Activated CD8-positive, alpha-beta T cell treated with anti-CD3 and anti-CD28 coated beads for 36 hours (primary cell): ENCODE data around the gene OR4N5. TPM values are rescaled to one million over a fixed set of nuclear protein-coding genes. Genes with fewer than 3 reads are reported as not detected.
"Not testable (repeated sequence)": the region's sequence is repeated elsewhere in the genome, so short reads cannot be mapped to it uniquely, and the experiment has no call there.

Experiments used
- ATAC-seq: fragments of 200-7000 bp; cut with Tn5 transposase; one replicate; pipeline ENCODE4 v1.10.0; 2021; ENCODE audit warnings: mild to moderate bottlenecking, moderate library complexity
- CTCF ChIA-PET: fragments of 350-600 bp; sonication (Branson Sonifier 250); formaldehyde crosslinking; loops from one replicate; lab custom pipeline; 2021; ENCODE audit warnings: antibody characterized with exemption; lab: Charles Lee
- POLR2A ChIA-PET: fragments of 350-600 bp; sonication (Branson Sonifier 250); formaldehyde crosslinking; loops from one replicate; lab custom pipeline; 2021; ENCODE audit warnings: antibody characterized with exemption; lab: Charles Lee
- DNase-seq: peaks from one replicate; pipeline ENCODE4 v3.0.0-alpha.2; 2020
- H3K27ac Mint-ChIP-seq: one replicate; pipeline ENCODE4 v1.8.0; 2021; ENCODE audit warnings: mild to moderate bottlenecking, mixed read lengths
- H3K27me3 Mint-ChIP-seq: one replicate; pipeline ENCODE4 v1.8.0; 2021; ENCODE audit warnings: mixed read lengths
- H3K36me3 Mint-ChIP-seq: one replicate; pipeline ENCODE4 v1.8.0; 2021; ENCODE audit warnings: low read depth, mixed read lengths
- H3K4me1 Mint-ChIP-seq: one replicate; pipeline ENCODE4 v1.8.0; 2021; ENCODE audit warnings: low read depth, mixed read lengths
- H3K4me3 Mint-ChIP-seq: one replicate; pipeline ENCODE4 v1.8.0; 2021; ENCODE audit warnings: mild to moderate bottlenecking, moderate library complexity, mixed read lengths
- H3K9me3 Mint-ChIP-seq: one replicate; pipeline ENCODE4 v1.8.0; 2021; ENCODE audit warnings: mixed read lengths
- CTCF ChIP-seq: fragments of 200-600 bp; IDR thresholded peaks from one replicate; pipeline ENCODE4 v1.8.0; 2022; ENCODE audit warnings: antibody characterized with exemption, mild to moderate bottlenecking
- intact Hi-C: fragments of 100-400 bp; cut with micrococcal nuclease; formaldehyde crosslinking; loops from one replicate; pipeline ENCODE4 v1.10.0; 2022
- total RNA-seq, 2 experiments: library from RNA; stranded (reverse); gene quantifications; one replicate each; pipeline ENCODE4 v1.2.3, GENCODE V29; 2021

Gene OR4N5
- not detected for total RNA-seq

- no peak for TF ChIP-seq CTCF
- ChIA-PET CTCF (no interaction called here), POLR2A (interaction anchor here (0.6 kb wide), 1 partner anchor 52 kb away, joined by 3 read pairs; the partner anchor contains the start of gene OR11G2)
These were observed at the start of gene OR4N5 for GRCh38 chr14:20138520-20138919. OR4N5 (plus strand) TSS chr14:20138820; CDS start chr14:20143736, 4,916 bp downstream.

DNA sequence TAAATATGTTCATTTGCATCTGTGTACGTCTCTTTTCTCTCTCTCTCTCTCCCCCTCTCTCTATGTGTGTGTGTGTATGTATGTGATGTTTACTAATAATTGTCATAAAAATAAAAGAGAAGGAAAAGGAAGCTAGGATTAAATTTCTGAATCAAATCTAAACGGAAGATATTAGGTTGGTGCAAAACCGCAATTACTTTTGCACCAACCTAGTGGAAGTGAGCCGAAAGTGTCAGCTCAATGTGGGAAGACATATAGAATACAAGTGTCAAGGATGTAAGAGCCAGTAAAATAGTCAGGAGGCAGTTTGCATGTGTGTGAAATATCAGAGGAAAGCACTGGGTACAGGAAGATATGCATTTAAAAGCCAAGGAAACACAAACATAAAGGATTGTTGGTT lies 46.6 kb upstream of the OR4N5 start:
- DNase-seq: no peak
- Mint-ChIP-seq H3K4me3 (no peak overlapping the region), H3K36me3 (no peaks in the 10 kb centered on the region), H3K27ac (no peak overlapping the region), H3K4me1 (no peaks in the 10 kb centered on the region), H3K9me3 (no peaks in the 10 kb centered on the region), H3K27me3 (no peaks in the 10 kb centered on the region)
- no peak for ATAC-seq
- POLR2A ChIA-PET: no interaction called here
- intact Hi-C loops: no loop called here
- CTCF ChIA-PET: no interaction called here
- TF ChIP-seq CTCF: no peak

More at GRCh38 chr14:20138520-20138919, at the start of gene OR4N5:
- ATAC-seq (no peak), DNase-seq (no peak)
- no peak within 1 kb of the TSS for H3K4me3 Mint-ChIP-seq
- intact Hi-C loops: no loop called here
- no peaks in the 10 kb centered on the region for H3K9me3 Mint-ChIP-seq
- peaks cover 20% of the 10 kb centered on the region for H3K27me3 Mint-ChIP-seq
- no peaks in the 10 kb centered on the region for H3K4me1 Mint-ChIP-seq
- no peak within 1 kb of the TSS for H3K27ac Mint-ChIP-seq
- H3K36me3 Mint-ChIP-seq: no peaks in the 10 kb centered on the region

DNA sequence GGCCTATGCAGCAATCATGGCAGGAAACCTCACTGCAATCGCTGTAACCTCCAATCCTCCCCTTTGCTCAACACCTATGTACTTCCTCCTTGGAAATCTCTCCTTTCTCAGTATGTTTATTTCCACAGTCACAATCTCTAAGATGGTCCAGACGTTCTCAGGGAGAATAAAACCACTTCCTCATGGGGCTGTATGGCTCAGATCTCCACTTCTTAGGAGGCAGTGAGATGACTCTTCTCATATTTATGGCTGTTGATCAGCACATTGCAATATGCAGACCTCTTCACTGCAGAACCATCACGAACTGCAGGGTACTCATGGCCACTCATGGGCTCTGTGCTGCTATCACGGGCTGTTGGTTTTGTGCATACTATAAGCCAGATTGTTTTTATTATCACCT lies 45.2 kb upstream of the OR4N5 start:
- Mint-ChIP-seq H3K27me3 (no peaks in the 10 kb centered on the region), H3K4me1 (no peaks in the 10 kb centered on the region), H3K4me3 (no peak overlapping the region), H3K9me3 (no peaks in the 10 kb centered on the region), H3K27ac (no peak overlapping the region), H3K36me3 (no peaks in the 10 kb centered on the region)
- ATAC-seq: no peak
- POLR2A ChIA-PET: no interaction called here
- CTCF ChIA-PET: no interaction called here
- intact Hi-C loops: no loop called here
- DNase-seq: no peak
- TF ChIP-seq CTCF: no peak

DNA sequence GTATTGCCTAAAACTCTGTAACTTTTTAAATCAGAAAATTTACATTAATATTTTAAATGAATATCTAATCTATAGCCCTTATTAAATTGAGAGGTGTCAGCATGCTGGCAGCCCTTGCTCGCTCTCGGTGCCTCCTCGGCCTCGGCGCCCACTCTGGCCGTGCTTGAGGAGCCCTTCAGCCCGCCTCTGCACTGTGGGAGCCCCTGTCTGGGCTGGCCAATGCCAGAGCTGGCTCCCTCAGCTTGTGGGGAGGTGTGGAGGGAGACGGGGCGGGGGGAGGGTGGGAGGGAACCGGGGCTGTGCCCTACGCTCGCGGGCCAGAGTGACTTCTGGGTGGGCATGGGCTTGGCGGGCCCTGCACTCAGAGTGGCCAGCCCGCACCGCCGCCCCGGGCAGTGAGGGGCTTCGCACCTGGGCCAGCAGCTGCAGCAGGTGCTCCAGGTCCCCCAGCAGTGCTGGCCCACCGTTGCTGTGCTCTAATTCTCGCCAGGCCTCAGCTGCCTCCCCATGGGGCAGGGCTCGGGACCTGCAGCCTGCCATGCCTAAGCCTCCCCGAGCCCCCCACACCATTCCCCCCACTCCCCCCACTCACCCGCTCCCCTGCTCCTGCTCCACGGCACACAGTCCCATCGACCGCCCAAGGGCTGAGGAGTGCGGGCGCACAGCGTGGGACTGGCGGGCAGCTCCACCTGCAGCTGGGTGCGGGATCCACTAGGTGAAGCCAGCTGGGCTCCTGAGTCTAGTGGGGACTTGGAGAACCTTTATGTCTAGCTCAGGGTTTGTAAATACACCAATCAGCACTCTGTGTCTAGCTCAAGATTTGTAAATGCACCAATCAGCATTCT lies 39.5 kb upstream of the OR4N5 start:
- intact Hi-C loops, H3K4me1 Mint-ChIP-seq, H3K36me3 Mint-ChIP-seq, H3K27me3 Mint-ChIP-seq, DNase-seq, H3K9me3 Mint-ChIP-seq, POLR2A ChIA-PET, H3K27ac Mint-ChIP-seq, ATAC-seq, H3K4me3 Mint-ChIP-seq, CTCF ChIA-PET: not testable (repeated sequence)

- Mint-ChIP-seq H3K4me1 (no peaks in the 10 kb centered on the region), H3K36me3 (no peaks in the 10 kb centered on the region), H3K4me3 (no peak within 1 kb of the TSS), H3K27me3 (no peaks in the 10 kb centered on the region), H3K9me3 (no peaks in the 10 kb centered on the region), H3K27ac (no peak within 1 kb of the TSS)
- intact Hi-C loops: no loop called here
- ChIA-PET CTCF (no interaction called here), POLR2A (no interaction called here)
- no peak for TF ChIP-seq CTCF
- ATAC-seq (no peak), DNase-seq (no peak)
These were observed 28.2 kb upstream of the OR4N5 start, which contains the start of gene OR4K17 for GRCh38 chr14:20110438-20110837. OR4K17 (plus strand) TSS chr14:20110739; CDS start chr14:20117500, 6,761 bp downstream.
